DLD1 (cell line): ENCODE measurements around the gene ZDHHC11B.

Experiments used
- in situ Hi-C: cut with HindIII; loops from 2 replicates; pipeline ENCODE4 v1.10.0; 2017; ENCODE audit warnings: low sequenced_read_pairs

ZDHHC11B gene

DNA sequence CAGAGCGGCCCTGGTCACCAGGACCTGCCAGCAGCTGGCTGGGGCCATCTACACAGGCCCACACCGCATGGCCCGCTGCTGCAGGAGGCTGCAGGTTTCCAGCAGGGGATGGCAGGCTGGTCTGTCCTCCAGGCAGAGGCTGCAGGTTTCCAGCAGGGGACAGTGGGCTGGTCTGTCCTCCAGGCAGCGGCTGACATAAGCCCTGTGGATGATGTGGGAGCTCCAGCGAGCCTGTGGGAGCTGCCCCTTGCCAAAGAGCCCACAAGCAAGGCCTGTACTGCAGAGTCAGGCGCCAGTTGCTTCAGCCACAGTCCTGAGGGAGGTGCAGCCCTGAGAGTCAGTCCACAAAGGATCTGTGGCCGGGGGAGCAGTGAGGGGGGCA, 109.9 kb downstream of the ZDHHC11B start:
- in situ Hi-C loops, result no loop called here

DNA sequence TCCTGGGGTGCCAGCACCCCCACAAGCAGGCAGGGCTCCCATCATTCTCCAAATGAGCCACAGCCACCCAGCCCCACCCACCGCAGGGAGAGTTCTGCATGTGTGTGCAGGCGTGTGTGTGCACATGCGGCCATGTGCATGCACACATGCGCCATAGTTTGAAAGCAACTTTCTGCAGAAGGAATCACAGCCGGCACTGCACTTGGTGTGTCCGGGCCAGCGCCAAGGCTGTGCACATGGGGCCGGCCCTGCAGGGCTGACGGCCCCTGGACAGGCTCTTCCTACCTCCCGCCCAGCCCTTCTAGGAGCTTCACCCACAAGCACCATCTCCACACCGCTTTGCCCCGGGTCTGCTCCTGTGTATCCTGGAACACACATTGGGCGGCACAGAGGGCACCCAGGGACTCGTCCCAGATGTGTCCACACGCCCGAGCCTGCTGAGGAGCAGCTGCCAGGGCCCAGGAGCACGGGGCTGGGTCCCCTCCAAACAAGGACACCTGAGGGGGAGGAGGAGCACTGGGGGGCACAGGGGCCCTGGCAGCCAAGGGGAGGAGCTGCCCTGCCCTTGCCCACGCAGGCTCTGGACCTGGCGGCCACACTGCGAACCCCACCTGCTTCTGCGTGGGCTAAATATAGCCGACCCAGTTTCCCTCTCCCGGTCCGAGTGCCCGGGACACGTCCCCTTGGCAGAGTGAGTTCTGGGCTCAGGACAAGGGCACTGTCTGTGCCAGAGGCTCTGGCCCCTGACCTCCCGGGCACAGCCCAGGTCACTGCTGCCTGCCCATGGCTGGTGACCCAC, 110.5 kb downstream of the ZDHHC11B start:
- in situ Hi-C loops, result no loop called here

- in situ Hi-C loops, result no loop called here
Measured at GRCh38 chr5:673161-673830, 111.2 kb downstream of the ZDHHC11B start.

- in situ Hi-C loops, result no loop called here
Measured at GRCh38 chr5:672329-673160, 112.0 kb downstream of the ZDHHC11B start.

GRCh38 chr5:671459-672328, 112.8 kb downstream of the ZDHHC11B start:
- in situ Hi-C loops, result no loop called here

DNA sequence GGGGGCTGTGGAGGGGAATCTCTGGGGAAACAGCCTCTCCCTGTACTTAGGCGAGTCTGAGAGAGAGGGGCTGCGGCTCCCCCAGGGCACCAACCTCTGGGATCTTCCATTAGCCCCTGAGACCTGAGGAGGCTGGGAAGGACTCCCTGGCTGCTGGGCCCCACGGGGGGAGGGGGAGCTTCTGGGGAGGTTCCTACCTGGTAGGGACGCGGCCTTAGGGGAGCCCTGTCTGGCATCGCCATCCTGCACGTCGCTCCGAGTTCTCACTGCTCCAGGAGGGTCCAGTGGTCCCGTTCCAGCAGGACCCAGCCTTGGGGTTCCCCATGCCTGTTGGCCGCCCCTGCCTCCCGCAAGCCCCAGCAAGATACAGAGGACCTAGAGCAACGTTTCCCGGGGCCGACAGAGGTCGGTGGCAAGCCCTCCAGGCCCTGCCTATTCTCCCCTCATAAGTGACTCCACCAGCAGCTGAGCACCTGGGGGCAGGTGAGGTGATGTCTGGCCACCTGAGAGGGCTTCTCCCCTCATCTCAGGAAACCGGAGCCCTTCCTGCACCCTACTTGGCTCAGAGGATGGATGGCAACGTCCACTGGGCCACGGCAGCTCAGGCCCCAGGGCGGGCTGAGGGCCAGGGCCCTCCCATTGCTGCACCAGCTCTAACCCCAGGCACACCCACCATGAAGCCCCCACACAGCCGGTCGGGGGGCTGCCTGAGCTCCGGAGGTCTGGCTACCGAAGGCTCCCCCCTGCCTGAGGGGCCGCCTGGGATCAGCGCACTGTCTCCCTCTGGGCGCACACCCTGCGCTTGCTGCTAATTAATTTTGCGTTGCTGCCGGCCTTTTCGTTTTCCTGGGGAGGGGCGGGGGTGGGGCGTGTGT, 113.9 kb downstream of the ZDHHC11B start:
- in situ Hi-C loops, result no loop called here

- in situ Hi-C loops, result no loop called here
Measured at GRCh38 chr5:669842-670395, 114.6 kb downstream of the ZDHHC11B start.

GRCh38 chr5:669111-669841, 115.3 kb downstream of the ZDHHC11B start:
- in situ Hi-C loops, result no loop called here

DNA sequence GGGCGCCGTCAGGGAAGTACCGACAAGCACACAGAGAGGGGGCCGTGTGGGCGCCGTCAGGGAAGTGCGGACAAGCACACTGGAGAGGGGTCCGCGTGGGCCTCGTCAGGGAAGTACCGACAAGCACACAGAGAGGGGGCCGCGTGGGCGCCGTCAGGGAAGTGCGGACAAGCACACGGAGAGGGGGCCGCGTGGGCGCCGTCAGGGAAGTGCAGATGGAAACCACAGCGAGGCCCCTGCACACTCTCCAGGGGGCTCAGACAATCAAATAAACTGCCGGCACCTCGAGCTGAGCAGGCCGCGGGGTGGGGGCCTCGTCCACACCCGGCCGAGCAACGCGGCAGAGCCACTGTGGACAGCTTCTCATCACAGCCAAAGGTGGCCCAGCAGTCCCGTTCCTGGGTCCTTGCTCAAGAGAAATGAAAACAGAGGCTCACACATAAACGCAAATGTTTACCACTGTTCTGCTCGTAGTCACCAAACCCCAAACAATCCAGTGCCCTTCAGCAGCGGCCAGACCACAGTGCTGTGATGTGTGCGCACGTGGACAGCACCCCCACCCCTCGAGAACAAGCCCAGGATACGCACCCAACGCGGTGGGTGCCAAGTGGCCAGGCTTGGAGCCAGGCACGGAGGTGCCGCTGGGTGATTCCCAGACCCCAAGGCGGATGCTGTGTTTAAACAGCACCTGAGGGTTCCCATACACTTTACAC, 116.1 kb downstream of the ZDHHC11B start:
- in situ Hi-C loops, result no loop called here

- in situ Hi-C loops, result no loop called here
Measured at GRCh38 chr5:666816-667498, 117.6 kb downstream of the ZDHHC11B start.

GRCh38 chr5:665956-666711, 118.4 kb downstream of the ZDHHC11B start:
- in situ Hi-C loops, result no loop called here

DNA sequence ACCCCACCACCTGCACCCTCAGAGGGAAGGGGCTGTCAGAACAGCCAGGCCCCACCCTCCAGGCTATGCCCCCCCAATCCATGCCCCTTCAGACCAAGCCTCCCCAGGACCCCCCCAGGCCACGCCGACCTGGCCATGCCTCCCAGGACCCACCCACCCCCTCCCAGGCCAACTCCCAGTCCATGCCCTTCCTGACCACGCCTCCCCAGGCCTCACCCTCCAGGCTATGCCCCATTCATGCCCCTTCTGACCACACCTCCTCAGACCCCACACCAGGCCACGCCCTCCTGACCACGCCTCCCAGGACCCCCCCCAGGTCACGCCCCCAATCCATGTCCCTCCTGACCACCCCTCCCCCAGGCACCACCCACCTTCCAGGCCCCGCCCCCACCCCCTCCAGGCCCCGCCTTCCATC, 119.0 kb downstream of the ZDHHC11B start:
- in situ Hi-C loops, result no loop called here

DNA sequence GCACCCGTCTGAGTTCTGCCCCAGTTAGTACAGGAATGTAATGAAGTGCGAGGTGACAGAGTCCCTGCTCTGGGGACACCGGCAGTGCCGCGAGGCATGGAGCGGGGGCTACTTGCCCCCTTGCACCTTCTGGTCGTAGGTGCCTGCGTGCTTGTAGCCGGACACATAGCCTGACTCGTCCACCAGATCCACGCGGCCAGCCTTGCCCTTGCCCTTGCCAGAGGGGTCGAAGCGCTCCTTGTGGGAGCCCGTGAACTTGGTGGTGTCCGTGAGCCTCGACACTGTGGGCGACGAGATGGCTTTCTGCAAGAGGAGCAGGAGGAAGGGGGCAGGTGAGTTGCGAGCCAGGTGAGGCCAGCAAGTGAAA, 119.6 kb downstream of the ZDHHC11B start:
- in situ Hi-C loops, result no loop called here

DNA sequence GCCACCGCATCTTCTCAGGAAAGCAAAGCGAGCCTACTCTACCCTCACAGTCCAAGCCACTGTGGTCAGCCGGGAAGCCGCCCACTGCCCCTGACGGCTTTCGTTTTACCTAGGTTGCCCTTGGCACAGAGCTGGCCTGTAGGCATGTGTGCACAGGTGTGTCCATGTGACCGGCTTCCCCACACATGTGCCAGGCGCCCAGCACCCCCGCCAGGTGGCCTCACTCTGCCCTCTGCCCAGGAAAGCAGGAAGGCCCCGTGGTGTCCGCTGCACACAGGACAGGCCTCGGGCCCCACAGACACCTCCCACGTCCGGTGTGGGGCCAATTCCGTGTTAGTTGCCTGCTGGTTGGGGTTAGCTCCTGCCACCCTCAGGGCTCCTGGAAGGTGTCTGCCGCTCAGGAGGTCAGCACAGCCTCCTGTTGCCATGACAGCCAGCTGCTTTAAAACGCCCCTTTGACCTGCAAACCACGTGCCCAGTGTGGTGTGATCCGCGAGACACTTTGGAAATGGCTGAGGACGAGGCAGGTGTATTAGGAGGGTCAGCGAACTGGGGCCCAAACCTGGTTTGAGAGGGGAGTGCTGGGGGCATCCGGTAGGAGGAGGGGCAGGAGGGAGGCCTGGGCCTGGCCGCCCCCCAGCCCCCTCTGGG, 120.1 kb downstream of the ZDHHC11B start:
- in situ Hi-C loops, result no loop called here

DNA sequence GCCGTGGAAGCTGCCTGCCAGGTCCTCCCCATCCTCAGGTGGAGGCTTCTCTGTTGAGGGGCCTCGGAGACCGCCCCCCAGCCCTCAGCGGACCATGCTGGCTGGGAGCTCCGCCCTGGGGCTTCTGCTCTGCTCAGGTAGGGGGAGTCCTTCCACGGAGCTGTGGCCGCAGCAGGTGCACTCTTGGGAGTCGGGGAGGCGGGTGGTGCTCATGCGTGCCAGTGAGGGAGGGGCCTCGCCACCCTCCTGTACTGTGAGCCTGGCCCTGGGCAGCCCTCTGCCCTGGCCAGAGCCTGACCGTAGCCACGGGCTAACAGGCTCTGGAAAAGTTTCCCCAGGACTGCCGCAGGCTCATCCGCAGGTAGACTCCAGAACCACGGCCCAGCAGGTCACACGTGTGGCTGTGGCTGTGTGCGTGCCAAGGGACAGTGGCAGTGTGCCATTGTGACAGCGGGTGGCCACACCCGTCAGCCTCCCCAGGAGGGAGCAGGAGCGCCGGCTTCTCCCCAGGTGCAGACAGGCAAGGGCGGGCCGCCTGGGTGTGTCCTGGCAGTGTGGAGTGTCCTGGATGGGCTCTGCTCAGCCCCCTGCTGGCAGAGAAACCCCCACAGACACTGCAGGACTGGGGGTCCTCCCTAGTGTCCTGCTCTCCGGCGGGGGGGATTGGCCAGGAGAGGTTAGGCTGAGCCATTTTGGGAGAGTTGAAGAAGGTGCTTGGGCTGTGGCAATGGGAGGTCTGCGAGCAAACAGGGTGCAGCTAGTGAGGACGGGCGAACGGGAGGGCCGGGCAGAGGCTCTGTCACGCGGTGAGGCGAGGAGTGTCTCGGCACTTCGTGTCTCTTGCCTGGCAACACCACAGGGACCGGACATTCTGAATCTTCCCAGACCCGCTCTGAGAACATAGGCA, 120.8 kb downstream of the ZDHHC11B start:
- in situ Hi-C loops, result no loop called here
